ENCODE data around the gene ATF7. TPM values are rescaled to one million over a fixed set of nuclear protein-coding genes. Genes with fewer than 3 reads are reported as not detected.

The ATF7 gene
- total and polyA plus RNA-seq, 2 of the 13 experiments (the other 11 are each of a cell fraction or from before 2014, with no cell fraction given), result 9.6 to 16.2 TPM

- TF ChIP-seq HMGXB3 (CRISPR knock-in tag; IDR thresholded peaks at IDR 0.05; ENCODE audit: borderline replicate concordance) (no peak), ZNF557 (CRISPR knock-in tag; IDR thresholded peaks at IDR 0.05) (no peak), ZNF839 (CRISPR knock-in tag; IDR thresholded peaks at IDR 0.05; ENCODE audit: borderline replicate concordance) (no peak), EP300 (IDR thresholded peaks at IDR 0.05; ENCODE audit: low read depth in 2 of 2, low read length in 2 of 2) (0 out of 4 replicates have a peak, but pooled peaks of 1 of the 2 experiments have one; percentile 17), EP300 (CRISPR knock-in tag; IDR thresholded peaks at IDR 0.05; ENCODE audit: borderline replicate concordance) (no peak), ETV5 (CRISPR knock-in tag; IDR thresholded peaks at IDR 0.05; ENCODE audit: borderline replicate concordance) (peak; percentile 22; the same call in 1 of the 2 replicates), RERE (CRISPR knock-in tag; IDR thresholded peaks at IDR 0.05; ENCODE audit: low read depth) (no peak), ZNF777 (CRISPR knock-in tag; IDR thresholded peaks at IDR 0.05) (no peak), PPARG (CRISPR knock-in tag; conservative IDR thresholded peaks at IDR 0.05) (no peak), ZNF776 (CRISPR knock-in tag; IDR thresholded peaks at IDR 0.05) (no peak), SNAI1 (CRISPR knock-in tag; IDR thresholded peaks at IDR 0.05; ENCODE audit: borderline replicate concordance) (no peak), FOSL2 (CRISPR knock-in tag; IDR thresholded peaks at IDR 0.05) (peak; percentile 44; the same call in 1 of the 2 replicates), ZNF678 (CRISPR knock-in tag; IDR thresholded peaks at IDR 0.05) (no peak), HNRNPUL1 (IDR thresholded peaks at IDR 0.05; ENCODE audit: low read depth, low read length) (no peak), ZNF800 (CRISPR knock-in tag; IDR thresholded peaks at IDR 0.05) (no peak), PAF1 (CRISPR knock-in tag; IDR thresholded peaks at IDR 0.05) (no peak), NCOA2 (CRISPR knock-in tag; IDR thresholded peaks at IDR 0.05) (no peak), ZNF335 (CRISPR knock-in tag; IDR thresholded peaks at IDR 0.05) (no peak), RBAK (CRISPR knock-in tag; IDR thresholded peaks at IDR 0.05) (no peak), SMAD3 (CRISPR knock-in tag; IDR thresholded peaks at IDR 0.05) (no peak), ZNF138 (CRISPR knock-in tag; IDR thresholded peaks at IDR 0.05; ENCODE audit: low read depth) (no peak)
These were observed 64.6 kb downstream of the ATF7 start (continued) for GRCh38 chr12:53561590-53561953.

All from HepG2 (cell line).